Astrocyte (in vitro differentiated cells and primary cell): ENCODE results near the gene ABCC4. TPM values are rescaled to one million over a fixed set of nuclear protein-coding genes. Genes with fewer than 3 reads are reported as not detected.

ENCODE experiments used
- DNase-seq: peaks from one replicate; pipeline ENCODE4 v3.0.0-alpha.2; 2010; ENCODE audit warnings: low read depth
- FAIRE-seq: peaks from 2 replicates; lab custom pipeline; 2011; peaks lifted over from hg19 to GRCh38; lab: Jason Lieb, UNC
- H2AFZ ChIP-seq: 2 replicates; pipeline ENCODE4 v1.6.0; 2012; ENCODE audit warnings: low read depth, low read length, inconsistent platforms
- H3K27ac ChIP-seq: 2 replicates; pipeline ENCODE4 v1.5.1; 2011; ENCODE audit warnings: low read depth, low read length, inconsistent platforms
- H3K27me3 ChIP-seq: 2 replicates; pipeline ENCODE4 v1.6.0; 2011; ENCODE audit warnings: low read length, inconsistent platforms; ENCODE audit not compliant: insufficient read depth
- H3K36me3 ChIP-seq: 2 replicates; pipeline ENCODE4 v1.5.1; 2011; ENCODE audit warnings: low read length, inconsistent platforms; ENCODE audit not compliant: insufficient read depth
- H3K4me1 ChIP-seq: 2 replicates; pipeline ENCODE4 v1.5.1; 2011; ENCODE audit warnings: low read length, inconsistent platforms; ENCODE audit not compliant: insufficient read depth
- H3K4me2 ChIP-seq: 2 replicates; pipeline ENCODE4 v1.6.0; 2012; ENCODE audit warnings: low read length, inconsistent platforms
- H3K4me3 ChIP-seq: 2 replicates; pipeline ENCODE4 v1.5.1; 2011; ENCODE audit warnings: low read depth, mild to moderate bottlenecking, low read length, inconsistent platforms; ENCODE audit not compliant: insufficient read depth
- H3K79me2 ChIP-seq: 2 replicates; pipeline ENCODE4 v1.6.0; 2012; ENCODE audit warnings: mild to moderate bottlenecking, low read length, inconsistent platforms; ENCODE audit not compliant: insufficient read depth
- H3K9ac ChIP-seq: 2 replicates; pipeline ENCODE4 v1.6.0; 2012; ENCODE audit warnings: mild to moderate bottlenecking, low read length, inconsistent platforms
- H3K9me3 ChIP-seq: 2 replicates; pipeline ENCODE4 v1.5.1; 2012; ENCODE audit warnings: low read depth, mild to moderate bottlenecking, low read length, inconsistent platforms; ENCODE audit not compliant: insufficient read depth
- H4K20me1 ChIP-seq: 2 replicates; pipeline ENCODE4 v1.6.0; 2012; ENCODE audit warnings: low read length, inconsistent platforms; ENCODE audit not compliant: insufficient read depth
- H3K27ac Mint-ChIP-seq: one replicate; pipeline ENCODE4 v1.8.0; 2021; ENCODE audit warnings: mild to moderate bottlenecking, mixed read lengths; ENCODE audit not compliant: unreplicated experiment
- H3K27me3 Mint-ChIP-seq: one replicate; pipeline ENCODE4 v1.8.0; 2021; ENCODE audit warnings: low read depth, mixed read lengths; ENCODE audit not compliant: unreplicated experiment
- H3K36me3 Mint-ChIP-seq: one replicate; pipeline ENCODE4 v1.8.0; 2021; ENCODE audit warnings: low read depth, mixed read lengths; ENCODE audit not compliant: unreplicated experiment
- H3K4me1 Mint-ChIP-seq: one replicate; pipeline ENCODE4 v1.8.0; 2021; ENCODE audit warnings: low read depth, mixed read lengths; ENCODE audit not compliant: unreplicated experiment
- H3K4me3 Mint-ChIP-seq: one replicate; pipeline ENCODE4 v1.8.0; 2021; ENCODE audit warnings: mild to moderate bottlenecking, moderate library complexity, mixed read lengths; ENCODE audit not compliant: unreplicated experiment
- H3K9me3 Mint-ChIP-seq: one replicate; pipeline ENCODE4 v1.8.0; 2021; ENCODE audit warnings: mild to moderate bottlenecking, mixed read lengths; ENCODE audit not compliant: unreplicated experiment
- CTCF ChIP-seq: IDR thresholded peaks from 2 replicates; pipeline ENCODE4 v1.5.1; 2011; ENCODE audit warnings: low read depth, mild to moderate bottlenecking, inconsistent platforms, low read length, moderate library complexity; ENCODE audit not compliant: insufficient read depth
- EZH2 ChIP-seq: IDR thresholded peaks from 2 replicates; pipeline ENCODE4 v1.6.1; 2012; ENCODE audit warnings: mild to moderate bottlenecking, low read length, inconsistent platforms; ENCODE audit not compliant: insufficient read depth
- total RNA-seq: library from RNA; stranded (reverse); gene quantifications from 2 replicates; pipeline ENCODE4 v1.2.1, GENCODE V29; 2021

The ABCC4 gene
- total RNA-seq, 1 donor from 2014 or later: 15.6 TPM

GRCh38 chr13:95226050-95226449 is 75.2 kb downstream of the ABCC4 start:
- Histone ChIP-seq H3K79me2 (no peaks in the 10 kb centered on the region), H3K4me1 (no peaks in the 10 kb centered on the region), H3K36me3 (no peaks in the 10 kb centered on the region), H3K27me3 (no peaks in the 10 kb centered on the region), H3K4me3 (no peak overlapping the region), H2AFZ (no peak overlapping the region), H3K9me3 (no peaks in the 10 kb centered on the region), H3K9ac (no peak overlapping the region), H4K20me1 (no peaks in the 10 kb centered on the region), H3K27ac (no peak overlapping the region), H3K4me2 (no peak overlapping the region)
- Mint-ChIP-seq H3K4me1 (no peaks in the 10 kb centered on the region), H3K36me3 (peaks cover 2% of the 10 kb centered on the region), H3K27ac (no peak overlapping the region), H3K4me3 (no peak overlapping the region), H3K9me3 (no peaks in the 10 kb centered on the region), H3K27me3 (no peaks in the 10 kb centered on the region)
- TF ChIP-seq CTCF (no peak), EZH2 (no peak)
- no peak for FAIRE-seq
- DNase-seq: no peak

- Histone ChIP-seq H4K20me1 (no peaks in the 10 kb centered on the region), H3K4me3 (no peak overlapping the region), H3K4me2 (no peak overlapping the region), H3K79me2 (no peaks in the 10 kb centered on the region), H3K9ac (no peak overlapping the region), H3K4me1 (no peaks in the 10 kb centered on the region), H2AFZ (no peak overlapping the region), H3K27me3 (no peaks in the 10 kb centered on the region), H3K9me3 (no peaks in the 10 kb centered on the region), H3K36me3 (no peaks in the 10 kb centered on the region), H3K27ac (no peak overlapping the region)
- TF ChIP-seq EZH2: no peak
- TF ChIP-seq CTCF: no peak
- Mint-ChIP-seq H3K27me3 (no peaks in the 10 kb centered on the region), H3K4me3 (no peak overlapping the region), H3K36me3 (no peaks in the 10 kb centered on the region), H3K4me1 (no peaks in the 10 kb centered on the region), H3K9me3 (no peaks in the 10 kb centered on the region), H3K27ac (no peak overlapping the region)
- no peak for DNase-seq
- FAIRE-seq: no peak
Observed at GRCh38 chr13:95224064-95224463, 77.2 kb downstream of the ABCC4 start.

- FAIRE-seq (no peak), DNase-seq (no peak)
- Histone ChIP-seq H3K79me2 (no peaks in the 10 kb centered on the region), H2AFZ (no peak overlapping the region), H3K27me3 (no peaks in the 10 kb centered on the region), H3K9me3 (no peaks in the 10 kb centered on the region), H3K9ac (no peak overlapping the region), H3K4me1 (no peaks in the 10 kb centered on the region), H3K36me3 (no peaks in the 10 kb centered on the region), H4K20me1 (no peaks in the 10 kb centered on the region), H3K4me3 (no peak overlapping the region), H3K4me2 (no peak overlapping the region), H3K27ac (no peak overlapping the region)
- no peaks in the 10 kb centered on the region for H3K9me3 Mint-ChIP-seq
- H3K27ac Mint-ChIP-seq: no peak overlapping the region
- H3K4me3 Mint-ChIP-seq: no peak overlapping the region
- H3K36me3 Mint-ChIP-seq: no peaks in the 10 kb centered on the region
- H3K4me1 Mint-ChIP-seq: no peaks in the 10 kb centered on the region
- no peaks in the 10 kb centered on the region for H3K27me3 Mint-ChIP-seq
- TF ChIP-seq CTCF: no peak
- no peak for TF ChIP-seq EZH2
Observed at GRCh38 chr13:95222733-95223018, 78.6 kb downstream of the ABCC4 start.
